ENCODE data around the gene TBC1D24.
A peak's percentile ranks its signal among the peaks of the same experiment; 100 is the strongest.
"Not testable (repeated sequence)": the region's sequence is repeated elsewhere in the genome, so short reads cannot be mapped to it uniquely, and the experiment has no call there.

Gene TBC1D24

DNA sequence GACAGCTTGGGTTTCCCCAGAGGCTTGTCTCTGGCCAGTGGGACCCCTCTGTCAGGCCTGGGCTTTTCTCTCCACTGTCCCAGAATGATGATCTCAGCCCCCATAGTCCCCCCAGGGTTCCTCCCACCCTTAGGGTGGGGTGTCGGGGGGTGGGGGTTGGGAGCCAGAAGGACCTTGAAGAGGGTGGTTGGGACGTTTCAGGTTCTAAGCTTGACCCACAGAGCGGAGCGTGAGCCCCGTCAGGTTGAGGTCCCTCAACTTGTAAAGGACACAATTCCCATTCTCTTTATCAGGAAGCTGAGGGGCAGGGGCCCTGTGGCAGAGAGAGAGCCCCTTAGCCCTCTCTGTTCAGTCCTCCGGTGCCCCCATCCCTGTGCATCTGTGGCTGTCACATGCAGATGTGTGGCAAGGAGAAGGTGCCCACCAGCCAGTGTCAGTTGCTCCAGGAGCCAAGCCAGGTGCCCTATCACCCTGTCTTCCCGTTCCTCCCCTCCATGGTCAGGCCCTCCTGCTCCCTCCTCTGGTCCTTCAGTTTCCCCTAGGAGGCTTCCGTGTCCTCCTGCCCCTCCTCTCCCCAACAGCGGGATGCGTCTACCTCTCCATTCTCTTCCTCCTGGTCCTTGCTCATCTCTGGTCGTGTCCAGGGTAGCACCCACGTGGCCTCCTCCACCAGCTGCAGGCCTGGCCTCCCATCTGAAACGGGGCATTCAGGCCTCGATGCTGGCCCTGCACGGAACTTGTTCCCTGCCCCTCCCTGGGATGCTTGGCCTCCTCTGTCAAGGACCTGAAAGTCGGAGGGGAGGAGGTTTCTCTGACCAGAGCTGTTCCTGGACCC lies 5.3 kb upstream of the TBC1D24 start:
- no peak for DNase-seq

DNA sequence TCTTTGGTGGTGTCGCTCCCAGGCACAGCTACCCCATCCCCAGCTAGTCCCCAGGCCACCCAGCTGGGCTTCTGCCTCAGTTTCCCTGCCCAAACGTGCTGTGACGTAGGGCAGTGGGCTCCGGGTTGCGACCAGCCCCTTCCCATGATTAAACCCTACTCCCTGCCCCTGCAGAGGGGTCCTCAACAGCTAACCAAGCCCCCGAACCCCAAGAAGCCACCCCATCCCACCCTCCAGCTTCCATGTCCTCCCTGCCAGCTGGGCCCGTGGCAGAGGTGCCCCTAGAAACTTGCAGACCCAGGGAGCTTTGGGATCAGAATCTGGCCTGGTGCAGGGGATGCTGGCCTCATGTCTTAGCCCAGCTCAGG lies 4.7 kb upstream of the TBC1D24 start:
- no peak for DNase-seq

DNA sequence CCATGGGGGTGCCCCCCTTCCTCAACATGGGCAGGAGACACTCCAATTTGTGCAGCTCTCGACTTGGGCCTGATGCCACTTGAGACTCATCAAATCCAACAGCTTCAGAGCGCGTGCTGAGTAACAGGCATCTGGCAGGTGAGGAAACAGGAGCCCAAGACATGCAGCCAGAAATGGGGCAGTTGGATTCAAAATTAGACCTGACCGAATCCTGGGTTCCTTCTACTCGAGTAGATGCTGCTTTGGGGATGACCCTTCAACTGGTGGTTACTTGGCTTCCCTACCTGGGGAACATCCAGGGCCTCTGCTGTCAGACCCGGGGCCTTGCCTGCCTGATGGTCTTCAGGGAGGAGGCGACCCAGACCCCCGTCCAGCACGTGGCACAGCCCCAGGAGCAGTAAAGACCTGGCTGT lies 4.3 kb upstream of the TBC1D24 start:
- no peak for DNase-seq

DNA sequence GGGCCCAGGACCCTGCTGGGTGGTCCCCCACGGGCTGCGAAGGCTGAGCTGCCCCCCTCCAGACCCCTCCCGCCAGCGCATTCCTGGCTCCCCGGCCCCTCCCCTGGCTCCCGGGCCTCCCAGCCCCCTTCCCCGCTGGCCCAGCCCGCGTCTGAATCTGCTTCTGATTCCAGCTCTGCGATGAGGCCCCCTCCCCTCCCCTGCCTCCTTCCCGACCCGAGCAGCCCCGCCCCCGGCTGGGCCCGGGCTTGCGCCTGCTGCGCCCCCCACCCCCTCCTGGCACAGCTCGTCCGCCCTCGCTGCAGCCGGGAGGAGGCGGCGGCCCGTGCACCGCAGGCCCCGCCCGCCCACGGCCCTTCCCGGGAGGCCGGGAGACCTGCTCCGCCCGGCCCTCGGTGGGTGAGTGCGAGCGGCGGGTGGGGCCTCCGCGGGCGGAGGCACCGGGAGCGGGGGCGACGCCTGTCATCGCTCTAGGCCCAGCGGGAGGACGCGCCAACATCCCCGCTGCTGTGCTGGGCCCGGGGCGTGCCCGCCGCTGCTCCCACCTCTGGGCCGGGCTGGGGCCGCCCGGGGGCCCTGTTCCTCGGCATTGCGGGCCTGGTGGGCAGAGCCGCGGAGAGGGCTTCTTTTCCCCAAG lies 3.8 kb upstream of the TBC1D24 start, which contains the start of gene NTN3:
Gene NTN3, plus strand, starts transcription at position 282 of the 637 bp plus-strand sequence. CDS start 405 bp downstream, outside the sequence.
- DNase-seq: no peak

DNA sequence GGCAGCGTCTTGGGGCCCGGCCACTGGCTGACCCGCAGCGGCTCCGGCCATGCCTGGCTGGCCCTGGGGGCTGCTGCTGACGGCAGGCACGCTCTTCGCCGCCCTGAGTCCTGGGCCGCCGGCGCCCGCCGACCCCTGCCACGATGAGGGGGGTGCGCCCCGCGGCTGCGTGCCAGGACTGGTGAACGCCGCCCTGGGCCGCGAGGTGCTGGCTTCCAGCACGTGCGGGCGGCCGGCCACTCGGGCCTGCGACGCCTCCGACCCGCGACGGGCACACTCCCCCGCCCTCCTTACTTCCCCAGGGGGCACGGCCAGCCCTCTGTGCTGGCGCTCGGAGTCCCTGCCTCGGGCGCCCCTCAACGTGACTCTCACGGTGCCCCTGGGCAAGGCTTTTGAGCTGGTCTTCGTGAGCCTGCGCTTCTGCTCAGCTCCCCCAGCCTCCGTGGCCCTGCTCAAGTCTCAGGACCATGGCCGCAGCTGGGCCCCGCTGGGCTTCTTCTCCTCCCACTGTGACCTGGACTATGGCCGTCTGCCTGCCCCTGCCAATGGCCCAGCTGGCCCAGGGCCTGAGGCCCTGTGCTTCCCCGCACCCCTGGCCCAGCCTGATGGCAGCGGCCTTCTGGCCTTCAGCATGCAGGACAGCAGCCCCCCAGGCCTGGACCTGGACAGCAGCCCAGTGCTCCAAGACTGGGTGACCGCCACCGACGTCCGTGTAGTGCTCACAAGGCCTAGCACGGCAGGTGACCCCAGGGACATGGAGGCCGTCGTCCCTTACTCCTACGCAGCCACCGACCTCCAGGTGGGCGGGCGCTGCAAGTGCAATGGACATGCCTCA lies 3.1 kb upstream of the TBC1D24 start:
- DNase-seq: no peak

DNA sequence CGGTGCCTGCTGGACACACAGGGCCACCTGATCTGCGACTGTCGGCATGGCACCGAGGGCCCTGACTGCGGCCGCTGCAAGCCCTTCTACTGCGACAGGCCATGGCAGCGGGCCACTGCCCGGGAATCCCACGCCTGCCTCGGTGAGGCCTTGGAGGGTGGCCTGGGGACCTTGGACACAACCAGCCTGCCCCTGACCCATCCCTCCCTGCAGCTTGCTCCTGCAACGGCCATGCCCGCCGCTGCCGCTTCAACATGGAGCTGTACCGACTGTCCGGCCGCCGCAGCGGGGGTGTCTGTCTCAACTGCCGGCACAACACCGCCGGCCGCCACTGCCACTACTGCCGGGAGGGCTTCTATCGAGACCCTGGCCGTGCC lies 2.5 kb upstream of the TBC1D24 start:
- DNase-seq: no peak

DNA sequence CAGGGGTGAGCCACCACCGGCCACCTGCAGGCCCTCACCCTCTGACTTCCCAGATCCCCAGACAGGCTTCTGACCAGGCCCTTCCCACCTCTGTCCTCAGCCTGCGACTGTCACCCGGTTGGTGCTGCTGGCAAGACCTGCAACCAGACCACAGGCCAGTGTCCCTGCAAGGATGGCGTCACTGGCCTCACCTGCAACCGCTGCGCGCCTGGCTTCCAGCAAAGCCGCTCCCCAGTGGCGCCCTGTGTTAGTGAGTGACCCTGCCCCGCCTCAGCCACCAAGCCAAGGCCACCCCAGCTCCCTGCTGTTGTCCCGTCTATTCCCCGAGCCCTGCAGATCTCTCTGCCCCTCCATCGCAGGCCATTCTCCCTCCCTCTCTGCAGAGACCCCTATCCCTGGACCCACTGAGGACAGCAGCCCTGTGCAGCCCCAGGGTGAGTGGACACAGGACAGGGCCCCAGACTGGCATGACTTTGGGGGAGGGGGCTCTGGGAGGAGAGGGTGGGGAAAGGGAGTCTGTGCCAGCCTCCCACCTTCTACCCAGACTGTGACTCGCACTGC lies 2.0 kb upstream of the TBC1D24 start:
- DNase-seq: no peak

DNA sequence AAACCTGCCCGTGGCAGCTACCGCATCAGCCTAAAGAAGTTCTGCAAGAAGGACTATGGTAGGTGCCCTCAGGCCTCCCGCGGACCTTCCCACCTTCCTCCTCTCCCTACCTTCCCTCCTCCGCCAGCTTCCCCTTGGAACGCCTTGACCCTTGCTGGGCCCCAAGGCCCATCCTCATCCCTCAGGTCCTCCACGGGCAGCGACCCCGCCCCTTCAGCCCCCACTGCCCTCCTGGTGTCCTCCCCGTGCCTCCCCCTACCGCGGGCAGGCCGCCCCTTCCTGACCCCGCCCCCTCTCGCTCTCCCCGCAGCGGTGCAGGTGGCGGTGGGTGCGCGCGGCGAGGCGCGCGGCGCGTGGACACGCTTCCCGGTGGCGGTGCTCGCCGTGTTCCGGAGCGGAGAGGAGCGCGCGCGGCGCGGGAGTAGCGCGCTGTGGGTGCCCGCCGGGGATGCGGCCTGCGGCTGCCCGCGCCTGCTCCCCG lies 1.4 kb upstream of the TBC1D24 start:
- no peak for DNase-seq

DNA sequence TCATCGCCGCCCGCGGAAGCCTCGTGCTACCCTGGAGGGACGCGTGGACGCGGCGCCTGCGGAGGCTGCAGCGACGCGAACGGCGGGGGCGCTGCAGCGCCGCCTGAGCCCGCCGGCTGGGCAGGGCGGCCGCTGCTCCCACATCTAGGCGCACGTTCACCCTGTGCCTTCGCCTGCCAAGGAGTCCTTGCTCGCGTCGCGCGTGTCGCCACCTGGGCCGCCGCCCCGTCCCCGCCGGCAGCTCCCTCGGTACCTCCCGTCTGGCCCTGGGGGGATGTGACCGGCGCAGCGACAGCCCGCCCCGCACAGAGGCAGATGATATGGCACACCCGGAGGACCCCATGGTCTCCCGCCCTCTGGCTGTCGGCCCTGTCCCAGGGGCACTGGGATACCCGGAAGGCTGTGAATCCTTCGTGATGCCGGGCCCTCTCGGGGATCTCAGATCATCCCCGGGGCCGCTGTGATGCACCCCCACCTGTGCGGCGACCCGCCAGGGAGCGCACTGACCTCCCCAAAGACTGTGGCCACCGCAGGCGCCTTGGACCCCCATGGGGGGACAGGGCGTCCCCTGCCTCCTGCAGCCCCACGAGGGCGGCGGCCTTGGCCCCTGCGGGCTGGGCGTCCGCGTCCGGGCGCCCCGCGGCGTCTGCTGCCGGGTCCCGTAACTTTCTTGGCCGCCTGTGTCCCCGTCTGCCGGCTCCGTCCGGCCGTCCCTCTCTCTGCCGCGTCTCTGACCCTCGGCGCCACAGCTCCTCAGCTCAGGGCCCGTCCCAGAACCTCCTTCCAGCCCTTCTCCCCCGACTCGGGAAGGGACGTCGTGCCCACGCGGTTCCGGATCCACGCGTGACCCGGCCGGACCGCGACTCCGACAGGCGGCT lies 689 bp upstream of the TBC1D24 start:
- DNase-seq: peak; percentile 51

DNA sequence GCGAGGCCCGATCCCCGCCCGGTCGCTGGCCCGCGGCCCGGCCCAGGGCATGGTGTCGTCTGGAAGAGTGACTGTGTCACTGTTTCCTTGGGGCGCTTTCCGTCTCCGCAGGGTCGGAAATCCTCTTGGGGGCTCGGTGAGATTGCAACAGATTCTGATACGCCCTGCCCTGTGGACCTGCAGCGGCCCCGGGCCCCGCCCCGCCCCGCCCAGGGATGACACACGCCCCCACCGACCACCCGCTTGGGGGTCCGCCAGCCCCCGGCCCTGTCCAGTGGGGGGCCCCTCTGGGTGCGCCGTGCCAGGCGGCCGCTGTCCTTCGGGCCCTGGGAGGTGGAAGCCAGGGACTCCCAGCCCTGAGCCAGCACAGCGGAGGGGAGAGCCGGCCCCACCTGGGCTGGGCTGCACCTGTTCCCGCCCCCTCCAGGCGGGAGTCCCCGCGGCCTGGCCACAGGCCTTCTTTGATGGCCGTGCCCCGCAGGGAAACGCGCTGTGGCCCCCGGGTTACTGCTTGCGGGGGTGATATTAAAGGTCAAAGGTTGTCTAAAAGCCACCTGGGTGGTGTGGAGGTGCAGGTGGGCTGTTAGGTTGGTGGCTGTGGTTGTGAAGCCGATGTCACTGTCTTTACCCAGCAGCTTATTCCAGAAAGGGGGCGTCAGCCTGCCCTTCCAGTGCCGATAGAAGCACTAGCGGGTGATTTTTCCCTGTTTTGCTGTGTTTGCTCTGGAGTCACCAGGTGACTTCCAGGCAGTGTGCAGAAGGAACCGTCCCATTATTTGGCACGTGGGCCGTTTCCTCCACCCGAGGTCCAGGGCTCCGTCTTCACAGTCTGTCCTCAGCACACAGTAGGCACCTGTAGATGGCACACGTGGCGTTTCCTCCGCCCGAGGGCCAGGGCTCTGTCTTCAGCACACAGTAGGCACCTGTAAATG lies 752 bp downstream of the TBC1D24 start:
- DNase-seq: no peak

DNA sequence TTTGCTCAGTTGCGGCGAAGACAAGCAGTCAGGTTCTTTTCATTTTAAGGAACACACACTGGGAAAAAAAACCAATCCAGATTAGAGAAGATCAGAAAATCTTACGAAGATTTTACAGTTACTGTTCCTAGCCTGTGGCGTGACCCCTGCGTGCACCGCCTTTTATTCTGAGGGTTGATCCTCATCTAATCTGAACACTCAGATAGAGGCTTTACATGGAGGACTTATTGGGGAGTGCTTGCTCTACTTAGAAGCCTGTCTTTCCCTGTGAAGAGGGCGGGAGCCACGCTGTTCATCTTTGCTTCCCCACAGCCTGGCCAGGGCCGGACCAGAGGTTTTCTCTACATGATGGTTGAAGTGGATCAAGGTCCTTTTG lies 1.4 kb downstream of the TBC1D24 start:
- DNase-seq: no peak

DNA sequence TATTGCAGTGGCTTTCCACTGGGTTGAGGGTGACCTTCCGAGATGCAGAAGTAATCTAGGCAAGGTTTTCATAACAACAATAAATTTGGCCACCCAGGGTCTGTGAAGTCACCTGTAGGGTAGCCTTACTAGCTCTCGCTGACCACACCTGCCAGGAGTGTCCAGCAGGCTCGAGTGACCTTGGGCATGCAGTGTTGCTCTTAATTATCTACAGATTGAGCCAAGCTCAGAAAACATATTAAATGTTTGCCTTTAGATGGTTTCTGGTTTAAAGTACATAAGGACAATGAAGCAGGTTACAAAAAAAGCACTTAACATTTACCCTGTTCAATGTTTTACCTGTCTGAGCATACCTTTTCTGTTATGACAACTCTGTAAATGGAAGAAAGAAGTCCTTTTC lies 1.8 kb downstream of the TBC1D24 start:
- no peak for DNase-seq

DNA sequence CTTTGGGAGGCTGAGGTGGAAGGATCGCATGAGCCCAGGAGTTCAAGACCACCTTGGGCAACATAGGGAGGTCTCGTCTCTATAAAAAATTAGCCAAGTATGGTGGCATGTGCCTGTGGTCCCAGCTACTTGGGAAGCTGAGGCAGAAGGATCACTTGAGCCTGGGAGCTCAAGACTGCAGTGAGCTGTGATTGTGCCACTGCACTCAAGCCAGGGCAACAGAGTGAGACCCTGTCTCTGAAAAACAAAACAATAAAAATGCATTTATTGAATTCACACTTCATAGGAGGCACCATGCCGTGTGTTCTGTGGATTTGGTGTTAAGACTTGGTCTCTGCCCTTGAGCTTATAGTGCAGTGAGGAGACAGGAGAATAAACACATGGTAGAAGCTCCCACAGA lies 2.4 kb downstream of the TBC1D24 start:
- no peak for DNase-seq

DNA sequence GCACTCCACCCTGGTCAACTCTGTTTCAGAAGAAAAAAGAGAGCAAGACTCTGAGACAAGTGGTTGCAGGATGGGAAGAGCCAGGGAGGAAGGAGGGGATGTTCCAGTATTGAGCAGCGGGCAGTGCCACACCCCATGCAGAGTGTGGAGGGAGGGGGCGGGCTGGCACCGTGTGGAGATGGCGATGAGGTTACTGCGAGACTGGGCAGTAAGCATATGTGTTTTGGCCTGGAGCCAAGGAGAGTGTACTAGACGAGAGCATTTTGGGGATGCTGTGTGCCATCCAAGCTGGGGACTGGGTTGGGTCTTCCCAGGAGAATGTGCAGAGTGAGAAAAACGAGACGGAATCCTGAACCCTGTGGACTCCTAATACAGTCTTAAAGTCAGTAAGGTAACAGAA lies 3.4 kb downstream of the TBC1D24 start:
- no peak for DNase-seq

DNA sequence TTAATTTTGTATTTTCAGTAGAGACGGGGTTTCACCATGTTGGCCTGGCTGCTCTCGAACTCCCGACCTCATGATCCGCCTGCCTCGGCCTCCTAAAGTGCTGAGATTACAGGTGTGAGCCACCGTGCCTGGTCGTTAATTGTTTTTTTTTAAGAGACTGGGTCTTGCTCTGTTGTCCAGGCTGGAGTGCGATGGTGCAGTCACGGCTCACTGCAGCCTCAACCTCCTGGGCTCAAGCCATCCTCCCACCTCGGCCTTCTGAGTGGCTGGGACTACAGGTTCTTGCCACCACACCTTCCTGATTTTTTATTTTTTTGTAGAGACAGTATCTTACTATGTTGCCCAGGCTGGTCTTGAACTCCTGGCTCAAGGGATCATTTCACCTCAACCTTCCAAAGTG lies 5.1 kb downstream of the TBC1D24 start:
- DNase-seq: not testable (repeated sequence)

DNA sequence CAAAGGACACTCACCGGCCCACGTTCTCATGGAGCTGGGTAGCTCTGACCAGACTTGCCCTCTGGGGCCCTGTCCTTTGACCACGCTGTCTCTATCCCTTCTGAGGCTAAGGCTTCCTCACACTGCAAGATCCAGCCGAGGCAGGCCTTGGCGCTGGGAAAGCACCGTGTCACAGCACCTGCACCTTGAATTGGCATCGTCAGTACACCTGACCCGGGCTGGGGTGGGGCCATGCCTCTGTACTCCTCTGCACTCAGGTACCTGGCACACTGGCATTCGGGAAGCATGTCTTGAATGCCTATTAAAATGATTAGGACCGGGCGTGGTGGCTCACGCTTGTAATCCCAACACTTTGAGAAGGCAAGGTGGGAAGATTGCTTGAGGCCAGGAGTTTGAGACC lies 6.0 kb downstream of the TBC1D24 start:
- DNase-seq: no peak

DNA sequence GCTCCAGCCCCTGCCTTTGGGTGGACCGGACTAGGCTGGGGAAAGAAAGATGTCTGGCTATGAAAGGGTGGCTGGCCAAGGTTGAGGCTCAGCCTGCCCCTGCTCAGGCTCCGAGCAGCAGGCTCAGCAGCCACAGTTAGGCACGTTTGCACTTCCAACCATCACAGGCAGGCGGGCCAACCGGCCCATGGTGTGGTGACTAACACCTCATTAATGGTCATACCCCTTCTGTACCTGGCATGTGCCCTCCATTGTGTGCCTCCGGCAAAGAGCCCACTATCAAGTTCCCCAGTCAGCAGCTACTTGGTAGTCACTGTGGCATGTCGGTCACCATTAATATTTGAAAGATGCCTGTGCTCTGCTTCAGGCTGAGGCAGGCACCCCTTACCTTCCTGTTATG lies 6.7 kb downstream of the TBC1D24 start:
- no peak for DNase-seq

DNA sequence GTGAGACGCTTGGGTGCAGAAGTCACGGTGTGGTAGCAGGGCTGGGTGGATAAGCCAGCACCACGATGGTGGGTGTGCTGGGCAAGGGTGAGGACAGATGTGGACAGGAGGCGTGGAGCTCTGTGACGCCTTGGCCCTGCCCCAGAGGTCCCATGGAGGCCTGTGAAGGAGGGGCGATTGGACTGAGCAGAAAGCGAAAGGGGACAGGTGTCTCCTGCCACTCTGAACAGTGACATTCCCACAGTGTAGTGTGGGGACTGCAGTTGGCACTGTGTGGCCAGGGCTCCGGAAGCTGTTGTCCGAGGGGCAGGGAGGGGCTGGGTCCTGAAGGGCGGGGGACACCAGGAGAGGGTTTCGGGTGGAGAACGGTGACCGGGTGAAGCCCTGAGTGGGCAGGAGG lies 7.3 kb downstream of the TBC1D24 start:
- no peak for DNase-seq

DNA sequence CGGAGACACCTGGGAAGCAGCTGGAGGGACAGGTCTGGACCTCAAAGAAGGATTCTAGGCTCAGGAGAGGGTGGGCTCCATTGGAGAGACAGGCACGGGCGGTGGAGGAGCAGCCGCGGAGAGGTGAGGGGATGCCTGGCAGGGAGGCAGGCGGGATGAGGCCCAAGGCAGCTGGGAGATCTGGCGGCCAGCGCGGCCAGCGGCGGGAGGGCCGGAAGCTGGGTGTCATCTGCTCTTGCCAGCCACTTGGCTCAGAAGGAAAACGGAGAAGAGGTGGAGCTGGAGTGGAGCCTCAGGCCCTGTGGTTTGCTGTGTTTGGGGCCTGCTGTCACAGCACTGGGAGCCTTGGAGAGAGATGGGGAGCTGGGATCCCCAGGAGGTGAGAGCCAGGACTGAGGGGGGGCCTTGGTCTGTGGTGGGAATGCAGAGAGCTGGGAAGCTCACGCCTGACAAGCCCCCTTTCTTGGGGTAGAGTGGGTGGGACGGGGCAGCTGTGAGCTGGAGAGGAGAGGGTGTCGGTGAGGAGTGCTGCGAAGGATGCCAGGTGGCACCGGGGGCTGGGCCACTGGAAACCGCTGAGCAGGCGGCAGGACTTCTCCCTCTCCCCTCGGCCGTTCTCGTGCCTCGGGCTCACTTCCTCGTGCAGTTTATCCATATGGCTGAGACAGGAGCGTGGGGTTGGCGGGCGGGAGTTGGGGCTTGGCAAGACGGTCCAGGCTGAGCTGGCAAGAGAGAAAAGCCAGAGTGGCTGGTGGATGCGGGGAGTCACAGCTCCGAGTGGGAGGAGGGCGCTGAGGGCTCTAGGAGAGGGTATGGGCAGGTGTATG lies 8.0 kb downstream of the TBC1D24 start:
- DNase-seq: peak; percentile 78
